COLO829 (cell line): ENCODE results near the gene SLC25A21.
A peak's percentile ranks its signal among the peaks of the same experiment; 100 is the strongest.

Source experiments
- DNase-seq: peaks from one replicate; pipeline ENCODE4 v3.0.0; 2012; ENCODE audit warnings: low spot score

Gene SLC25A21

DNA sequence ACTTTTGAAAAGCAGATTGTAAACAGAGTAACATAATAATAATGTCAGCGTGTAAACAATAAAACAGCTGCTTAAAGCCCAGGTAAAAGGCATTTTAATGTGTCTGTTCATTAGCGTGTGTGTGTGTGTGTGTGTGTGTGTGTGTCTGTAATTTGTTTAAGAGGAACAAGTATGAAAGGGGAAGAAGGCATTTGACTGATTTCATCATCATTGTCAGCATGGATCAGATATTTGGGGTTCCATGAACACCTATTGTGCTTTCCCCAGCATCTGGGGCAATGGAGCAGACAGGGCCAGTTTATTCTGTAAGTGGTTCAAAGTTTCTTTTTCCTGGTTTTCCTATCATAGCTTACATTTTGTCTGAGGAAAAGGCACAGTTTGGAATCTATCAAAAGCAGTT is 28.9 kb downstream of the SLC25A21 start:
- no peak for DNase-seq

DNA sequence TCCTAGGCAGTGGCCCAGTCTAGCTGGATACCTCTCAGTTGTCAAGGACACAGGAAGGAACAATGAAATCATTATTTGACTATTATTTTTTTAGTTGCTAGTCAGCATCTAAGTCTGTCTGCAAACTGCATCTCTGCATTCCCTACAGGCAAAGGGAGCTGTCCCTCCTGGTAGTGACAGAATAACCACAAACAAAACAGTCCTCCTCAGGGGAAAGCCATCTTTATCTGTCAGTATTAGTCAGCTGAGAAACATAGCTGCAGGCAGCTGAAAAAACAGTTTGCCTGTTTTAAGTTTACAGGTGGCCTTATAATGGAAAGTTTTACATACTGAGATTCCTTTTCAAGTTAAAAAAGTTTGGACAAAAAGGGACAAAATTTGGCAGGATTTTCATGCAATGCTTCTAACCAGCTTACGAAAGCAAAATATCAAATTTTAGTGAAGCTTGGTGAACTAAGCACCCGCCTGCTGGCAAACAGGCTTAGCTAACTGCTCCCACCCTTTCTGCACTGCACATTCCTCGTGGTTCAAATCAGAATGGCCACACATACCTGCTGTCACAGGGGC is 29.5 kb downstream of the SLC25A21 start:
- DNase-seq = peak; percentile 21

DNA sequence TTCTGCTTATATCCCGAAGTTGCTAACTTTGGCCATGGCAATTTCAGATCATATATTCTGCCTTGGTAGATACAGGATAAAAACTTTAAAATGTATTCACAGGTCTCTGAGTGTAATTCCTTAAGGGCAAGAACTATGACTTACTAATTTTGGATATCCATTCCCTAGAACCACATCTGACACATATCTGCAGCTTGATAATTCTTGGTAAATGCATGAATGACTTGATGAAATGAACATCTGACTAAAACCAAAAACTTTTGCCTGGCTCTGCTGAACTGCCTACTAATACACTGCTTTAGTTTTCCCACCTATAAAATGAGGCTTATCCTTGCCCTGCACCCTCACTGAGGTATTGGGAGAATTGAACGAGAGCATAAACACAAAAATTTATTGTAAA is 32.2 kb downstream of the SLC25A21 start:
- no peak for DNase-seq

DNA sequence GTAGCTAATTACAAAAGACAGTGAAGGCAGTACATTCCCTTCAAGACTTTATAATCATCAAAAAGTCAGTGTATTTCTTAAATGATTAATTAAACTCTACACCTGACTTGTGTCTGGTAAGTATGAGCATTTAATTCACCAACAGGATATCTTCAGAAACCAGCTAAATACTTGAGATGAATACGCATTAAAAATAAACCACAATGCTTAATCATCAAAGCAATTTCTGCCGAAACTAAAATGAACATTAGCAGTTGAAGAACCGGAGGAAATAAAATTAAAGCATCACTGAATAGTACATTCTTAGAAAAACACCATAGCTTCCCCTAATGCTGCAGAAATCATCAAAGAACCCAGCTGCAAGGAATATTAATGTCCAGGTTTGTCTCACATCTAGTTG is 32.7 kb downstream of the SLC25A21 start:
- no peak for DNase-seq

DNA sequence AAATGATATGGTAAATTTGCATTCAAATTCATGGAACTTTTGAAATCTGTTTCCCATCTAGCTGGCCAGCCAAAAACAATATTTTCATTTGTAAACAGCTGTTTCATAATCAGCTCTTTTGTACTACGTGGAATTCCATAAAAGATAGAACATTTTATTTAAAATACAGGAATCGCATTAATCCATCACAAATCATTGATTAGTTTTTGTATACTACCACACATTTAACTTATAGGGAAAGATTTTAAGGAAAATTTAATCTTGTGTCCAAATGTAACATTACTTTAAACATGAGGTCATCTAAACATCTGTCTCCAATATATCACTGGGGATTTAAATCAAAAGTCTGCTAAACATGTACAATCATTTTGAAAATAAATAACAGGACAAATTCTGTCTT is 33.5 kb downstream of the SLC25A21 start:
- DNase-seq = no peak

DNA sequence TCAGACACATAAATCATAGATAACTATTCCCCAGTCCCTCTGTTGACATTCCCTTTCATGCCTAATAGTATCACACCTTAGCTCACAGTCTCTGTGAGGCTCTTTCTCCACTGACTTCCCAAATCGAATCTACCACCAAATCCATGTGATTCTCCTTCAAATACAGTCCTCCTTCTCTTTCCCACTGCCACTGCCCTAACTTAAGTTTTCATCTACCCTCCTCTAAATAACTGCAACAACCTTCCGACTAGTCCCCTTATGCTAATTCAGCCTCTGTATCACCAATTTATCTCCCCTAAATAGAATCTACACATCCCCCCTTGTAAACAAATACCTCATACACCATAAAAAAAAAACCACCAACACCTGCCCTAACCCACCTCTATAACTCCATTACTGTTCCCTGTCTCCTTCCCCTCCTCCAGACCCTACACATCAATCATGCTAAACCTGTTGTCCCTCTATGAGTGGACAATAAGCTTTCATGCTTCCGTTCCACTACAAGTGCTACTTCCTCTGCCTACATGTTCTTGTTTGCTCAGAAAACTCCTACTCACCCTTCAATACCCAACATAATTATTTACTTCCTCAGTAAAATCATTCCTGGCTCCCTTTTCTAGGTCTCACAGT is 39.0 kb downstream of the SLC25A21 start:
- no peak for DNase-seq

DNA sequence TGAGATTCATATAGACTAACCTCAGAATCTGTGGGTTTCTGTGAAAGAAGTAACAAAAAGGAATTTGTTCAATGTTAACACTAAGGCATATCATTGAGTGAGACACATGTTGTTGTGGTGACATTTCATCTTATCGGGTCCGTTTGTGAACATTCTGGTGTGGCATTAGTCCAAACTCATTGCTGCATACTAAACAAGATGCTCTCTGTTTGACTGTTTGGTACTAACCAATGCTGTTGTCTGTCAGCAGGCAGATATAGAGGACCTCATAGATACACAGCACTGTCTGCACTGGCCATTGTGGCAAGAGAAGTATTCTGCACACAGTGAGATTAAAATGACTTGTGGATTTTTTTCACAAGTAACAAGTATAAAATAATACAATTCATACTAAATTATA is 41.2 kb downstream of the SLC25A21 start:
- peak; percentile 10 for DNase-seq

DNA sequence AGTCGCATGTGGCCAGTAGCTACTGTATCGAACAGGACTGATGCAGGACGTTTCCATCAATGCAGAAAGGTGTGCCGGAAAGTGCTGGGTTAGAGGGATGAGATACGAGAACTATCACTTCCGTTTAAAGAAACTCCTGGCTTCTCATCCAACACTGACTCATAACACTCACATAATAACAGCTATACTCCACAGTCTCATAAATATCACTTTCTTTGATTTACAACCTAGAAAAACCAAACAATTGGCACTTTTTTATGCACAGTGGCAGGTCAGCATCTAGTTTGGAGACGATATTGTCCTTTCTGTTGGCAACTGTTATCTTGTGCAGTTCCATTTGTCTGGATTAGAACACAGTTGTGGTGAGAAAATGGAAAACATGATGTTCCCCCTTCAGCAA is 43.4 kb downstream of the SLC25A21 start:
- no peak for DNase-seq

DNA sequence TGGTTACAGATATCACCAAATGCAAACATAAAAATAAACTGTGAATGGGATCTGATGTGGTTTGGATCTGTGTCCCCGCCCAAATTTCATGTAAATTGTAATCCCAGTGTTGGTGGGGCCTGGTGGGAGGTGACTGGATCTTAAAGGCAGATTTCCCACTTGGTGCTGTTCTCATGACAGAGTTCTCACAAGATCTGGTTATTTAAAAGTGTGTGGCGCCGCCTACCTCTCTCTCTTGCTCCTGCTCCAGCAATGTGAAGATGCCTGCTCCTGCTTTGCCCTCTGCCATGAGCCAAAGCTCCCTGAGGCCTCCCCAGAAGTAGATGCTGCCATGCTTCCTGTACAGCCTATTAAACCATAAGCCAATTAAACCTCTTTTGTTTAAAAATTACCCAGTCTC is 47.8 kb downstream of the SLC25A21 start:
- DNase-seq = no peak

DNA sequence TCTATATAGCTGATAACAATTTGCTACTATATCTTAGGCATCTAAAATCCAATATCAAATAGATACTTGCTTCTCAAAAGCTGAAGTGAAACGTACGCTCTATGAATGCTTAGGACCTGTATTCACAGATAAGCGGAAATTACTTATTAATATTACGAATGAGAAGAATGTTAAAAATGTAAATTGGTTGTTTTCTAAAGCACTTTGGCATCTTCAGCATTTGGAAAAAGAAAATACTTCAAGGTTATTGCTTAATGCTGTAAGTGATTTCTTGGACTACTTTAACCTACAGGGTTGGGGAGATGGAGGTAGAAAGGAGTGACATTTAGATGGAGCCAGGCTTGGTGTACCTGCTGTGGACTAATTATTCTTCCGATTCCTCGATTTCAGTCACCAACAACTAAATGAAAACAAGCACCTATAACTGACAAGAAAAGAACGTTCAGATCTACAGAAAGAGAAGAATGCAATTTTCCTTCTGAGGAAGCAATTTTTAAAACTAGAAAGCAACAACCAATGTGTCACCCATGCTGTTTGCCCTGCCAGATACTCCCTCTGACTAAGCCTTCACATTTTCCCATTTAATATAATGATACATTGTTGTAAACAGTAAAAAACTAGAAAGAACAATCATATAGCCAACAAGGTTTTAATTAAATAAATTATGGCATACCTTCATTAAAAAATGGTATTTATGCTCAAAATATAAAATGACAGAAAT is 49.3 kb downstream of the SLC25A21 start:
- no peak for DNase-seq

DNA sequence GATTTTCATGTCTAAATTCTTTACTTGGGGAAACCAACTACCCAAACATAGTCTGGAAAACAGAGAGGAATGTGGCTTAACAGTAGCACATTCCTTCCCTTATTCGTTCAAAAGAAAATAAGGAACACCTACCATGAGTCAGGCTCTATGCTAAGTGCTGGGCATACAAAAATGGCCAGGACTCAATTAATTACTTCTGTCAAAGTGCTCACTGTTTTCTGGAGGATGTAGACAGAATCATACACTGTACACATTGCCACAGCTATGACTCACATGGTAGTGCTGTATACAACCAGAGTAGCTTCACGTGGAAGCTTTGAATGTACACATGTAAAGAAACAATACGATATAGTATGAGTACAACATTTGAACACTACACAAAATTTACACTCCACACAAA is 50.1 kb downstream of the SLC25A21 start:
- no peak for DNase-seq

DNA sequence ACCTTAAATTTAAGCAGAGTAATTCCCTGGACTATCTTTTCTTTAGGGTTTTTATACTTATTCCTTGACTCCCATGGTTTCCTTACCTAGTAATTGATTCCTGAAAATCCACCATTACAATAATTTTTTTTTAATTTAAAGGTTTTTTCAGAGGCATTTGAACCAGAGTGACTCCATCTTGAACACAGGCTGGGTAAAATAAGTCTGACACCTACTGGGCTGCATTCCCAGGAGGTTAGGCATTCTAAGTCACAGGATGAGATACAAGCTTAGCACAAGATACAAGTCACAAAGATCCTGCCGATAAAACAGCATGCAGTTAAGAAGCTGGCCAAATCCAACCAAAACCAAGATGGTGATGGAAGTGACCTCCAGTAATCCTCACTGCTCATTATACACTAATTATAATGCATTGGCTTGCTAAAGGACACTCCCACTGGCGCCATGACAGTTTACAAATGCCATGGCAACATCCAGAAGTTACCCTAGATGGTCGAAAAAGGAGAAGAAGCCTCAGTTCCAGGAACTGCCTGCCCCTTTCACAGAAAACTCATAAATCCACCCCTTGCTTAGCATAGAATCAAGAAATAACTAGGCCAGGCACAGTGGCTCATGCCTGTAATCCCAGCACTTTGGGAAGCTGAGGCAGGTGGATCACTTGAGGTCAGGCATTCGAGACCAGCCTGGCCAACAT is 53.6 kb downstream of the SLC25A21 start:
- no peak for DNase-seq

DNA sequence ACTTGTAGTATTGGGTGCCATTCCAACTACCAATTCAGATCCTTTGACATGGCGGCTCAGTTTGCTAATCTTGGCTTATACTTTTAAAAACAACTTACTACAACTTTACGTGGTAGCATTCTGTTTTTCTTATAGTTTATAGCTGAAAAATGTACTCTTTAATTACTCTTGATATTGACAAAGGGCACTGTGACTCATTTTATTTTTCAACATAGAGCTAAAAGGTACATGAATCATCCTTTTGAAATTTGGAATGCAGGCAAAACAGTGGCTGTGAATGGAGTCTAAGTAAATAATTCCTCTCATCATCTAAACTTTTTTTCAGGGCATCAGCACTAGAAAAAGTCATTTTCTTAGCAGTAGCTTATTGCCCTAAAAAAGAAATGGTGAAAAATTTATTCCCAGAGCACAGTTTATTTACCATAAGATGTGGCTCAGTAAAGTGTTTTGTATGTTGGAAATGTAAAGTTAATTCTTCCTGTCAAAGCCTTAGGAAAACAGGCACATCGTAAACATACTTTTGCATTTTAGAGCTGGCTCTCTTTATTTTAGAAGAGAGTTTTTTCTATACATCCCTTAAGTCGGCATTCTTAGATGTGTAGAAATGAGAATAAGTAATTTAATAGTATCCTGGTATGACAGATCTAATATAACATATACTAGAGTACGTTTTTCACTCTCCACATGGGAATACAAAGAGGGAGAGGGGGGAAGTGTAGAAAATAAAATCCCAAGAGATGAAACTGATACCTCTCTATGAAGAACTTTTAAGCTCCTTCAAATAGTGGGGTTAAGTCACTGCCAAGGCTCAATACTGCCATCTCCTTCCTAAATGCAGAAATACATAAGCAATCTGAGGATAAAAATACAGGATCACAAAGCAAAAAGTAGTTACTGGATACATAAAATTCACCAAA is 55.2 kb downstream of the SLC25A21 start:
- DNase-seq = no peak

DNA sequence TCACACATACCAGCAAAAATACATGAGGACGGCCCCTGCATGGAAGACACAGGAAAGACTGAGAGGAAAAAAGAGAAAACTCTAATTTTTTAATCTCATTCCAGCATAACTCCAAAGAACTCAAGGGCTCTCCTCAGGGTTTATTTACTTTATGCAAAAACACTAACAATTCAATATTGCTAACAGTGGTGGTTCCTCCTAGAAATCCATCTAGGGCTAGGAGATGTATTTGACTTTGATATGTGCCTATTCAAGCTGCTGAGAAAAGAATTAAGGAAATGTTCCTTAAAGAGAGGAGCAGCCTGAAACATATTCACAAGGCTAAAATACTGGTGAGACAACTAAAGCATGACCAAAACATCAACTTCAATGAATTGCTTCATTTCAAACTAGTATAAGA is 57.0 kb downstream of the SLC25A21 start:
- DNase-seq = no peak

DNA sequence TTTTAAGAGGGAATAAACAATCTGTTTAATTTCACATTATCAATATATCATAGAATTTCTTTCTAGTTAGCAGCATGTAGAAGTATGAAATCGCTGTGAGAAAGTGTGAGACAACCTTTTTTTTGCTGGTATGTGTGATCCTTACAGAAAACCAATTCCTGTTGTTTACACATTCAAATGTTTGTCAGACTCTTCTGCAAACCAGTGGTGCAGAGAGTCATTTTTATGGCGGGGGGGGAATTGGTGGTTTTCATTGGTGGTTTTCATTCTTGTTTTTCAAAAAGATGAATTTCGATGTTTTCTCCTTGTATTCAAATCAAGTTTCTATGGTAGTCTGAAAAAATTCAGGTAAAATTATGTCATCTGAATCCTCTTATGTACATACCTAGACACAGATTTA is 57.8 kb downstream of the SLC25A21 start:
- no peak for DNase-seq

DNA sequence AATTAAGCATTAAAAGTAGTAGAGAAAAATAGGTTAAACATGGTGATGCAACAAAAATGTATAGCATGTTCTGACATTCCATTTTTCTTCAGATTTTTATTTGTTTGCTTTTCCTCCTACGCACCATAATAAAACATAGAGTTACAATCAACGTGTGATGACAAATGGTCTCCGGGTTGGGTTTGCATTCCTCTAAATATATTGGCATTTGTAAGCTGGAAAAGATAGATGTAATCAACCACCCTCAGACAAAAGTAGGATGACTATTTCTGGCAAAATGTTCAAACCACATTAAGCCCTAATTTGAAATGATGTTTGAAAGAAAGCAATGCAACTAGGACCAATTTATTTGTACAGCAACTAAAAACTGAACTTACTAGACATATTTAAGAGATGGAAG is 58.4 kb downstream of the SLC25A21 start:
- DNase-seq = no peak

DNA sequence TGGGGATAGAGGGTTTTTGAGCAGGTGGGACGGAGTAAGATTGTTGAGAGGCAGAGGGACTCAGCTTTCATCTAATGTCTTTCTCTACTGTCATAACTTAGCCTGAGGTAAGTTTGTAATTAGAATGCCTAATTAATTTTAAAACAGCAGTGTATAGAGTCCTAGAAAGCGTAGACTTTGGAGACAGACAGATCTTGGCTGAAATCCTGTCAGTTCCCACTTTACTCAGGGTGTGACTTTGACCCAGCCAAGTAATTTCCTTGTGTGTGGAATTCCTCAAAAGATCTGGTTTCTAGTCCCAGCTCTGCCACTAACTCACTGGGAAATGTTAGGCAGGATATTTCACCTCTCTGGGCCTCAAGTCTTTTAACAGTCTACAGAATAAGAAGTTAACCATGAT is 74.3 kb downstream of the SLC25A21 start:
- no peak for DNase-seq

DNA sequence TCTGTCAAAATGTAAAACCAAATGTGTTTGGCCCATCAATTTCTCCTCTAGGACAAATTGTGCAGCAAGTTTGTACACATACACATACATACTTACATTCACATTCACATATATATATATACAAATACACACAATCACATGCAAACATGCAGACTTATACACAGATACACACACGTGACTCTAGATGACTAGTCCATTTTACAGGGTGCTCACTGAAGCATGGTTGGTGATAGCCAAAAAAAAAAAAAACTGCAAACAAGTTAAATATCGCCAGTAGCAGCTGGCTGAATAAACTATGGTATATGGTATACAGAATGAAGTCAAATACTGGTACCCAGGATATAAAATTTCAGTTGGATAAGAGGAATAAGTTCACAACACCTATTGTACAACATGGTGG is 77.9 kb downstream of the SLC25A21 start:
- DNase-seq = no peak

DNA sequence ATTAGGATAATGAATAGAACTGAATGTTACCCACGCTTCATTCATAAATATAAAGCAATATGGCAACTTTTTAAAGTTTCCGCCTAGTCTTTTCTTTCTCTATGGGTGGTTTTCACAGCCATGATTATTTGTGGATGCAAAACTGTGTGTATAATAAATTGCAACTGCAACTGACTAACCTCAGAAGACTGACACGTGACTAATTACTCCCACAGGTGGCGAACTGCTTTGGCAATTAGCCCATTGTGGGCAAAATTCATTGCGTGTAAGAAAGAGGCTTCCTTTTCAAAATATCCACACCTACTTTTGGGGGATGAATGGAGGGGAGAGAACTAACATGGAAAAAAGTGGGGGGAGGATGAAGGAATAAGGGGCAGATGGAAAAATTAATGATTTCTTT is 79.0 kb downstream of the SLC25A21 start:
- no peak for DNase-seq

DNA sequence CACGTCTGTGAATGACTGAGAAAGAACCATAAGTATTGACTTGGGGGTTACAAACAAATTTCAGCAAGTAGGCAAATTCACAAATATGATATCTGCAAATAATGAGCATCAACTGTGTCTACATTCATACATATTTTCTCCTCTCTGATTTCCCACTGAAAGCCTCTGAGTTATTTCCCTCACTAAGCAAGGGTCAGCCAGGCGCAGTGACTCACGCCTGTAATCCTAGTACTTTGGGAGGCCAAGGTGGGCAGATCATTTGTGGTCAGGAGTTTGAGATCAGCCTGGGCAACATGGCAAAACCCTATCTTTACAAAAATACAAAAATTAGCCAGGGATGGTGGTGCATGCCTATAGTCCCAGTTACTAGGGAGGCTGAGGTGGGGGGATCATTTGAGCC is 80.8 kb downstream of the SLC25A21 start:
- DNase-seq = no peak

DNA sequence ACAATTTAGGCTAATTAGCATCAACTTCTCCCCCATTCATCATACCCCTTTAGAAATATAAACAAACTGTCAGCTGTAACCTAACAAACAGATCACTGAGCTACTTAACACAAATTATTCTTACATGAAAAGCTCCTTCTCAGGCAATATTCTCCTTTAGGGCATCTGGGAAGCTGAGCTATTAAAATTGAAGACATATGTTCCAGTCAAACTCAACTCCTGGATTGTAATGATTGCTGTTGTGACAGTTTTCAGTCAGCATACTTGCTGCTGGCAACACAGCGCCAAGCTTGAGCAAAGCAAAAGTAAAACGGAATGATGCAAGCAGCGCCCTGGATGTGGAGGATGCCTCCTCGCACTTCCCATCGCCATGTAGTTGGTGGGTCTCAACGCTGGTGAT is 82.4 kb downstream of the SLC25A21 start:
- no peak for DNase-seq

DNA sequence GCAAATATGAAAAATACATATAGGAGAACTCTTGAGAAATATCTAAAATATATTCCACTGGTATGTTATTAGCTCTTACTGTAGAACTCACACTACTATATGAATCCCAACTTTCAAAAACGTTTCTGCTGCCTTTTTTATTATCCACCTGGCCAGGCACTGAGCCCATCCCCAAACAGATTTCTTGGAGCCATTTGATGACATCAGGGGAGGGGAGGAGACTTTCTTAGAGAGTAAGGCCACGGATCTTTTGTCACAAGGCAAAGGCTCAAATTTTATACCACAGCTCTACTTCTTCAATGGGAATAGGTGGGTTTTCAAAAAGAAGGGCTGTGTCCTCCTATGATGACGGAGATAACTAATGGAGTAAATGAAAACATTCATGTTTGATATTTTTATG is 83.0 kb downstream of the SLC25A21 start:
- DNase-seq = no peak
